DND-41 (cell line): ENCODE data around the gene CTNNA3.

Source experiments
- CTCF ChIP-seq: IDR thresholded peaks from 2 replicates; pipeline ENCODE4 v1.5.1; 2012; ENCODE audit warnings: borderline replicate concordance, low read length, moderate library complexity, mild to moderate bottlenecking; ENCODE audit not compliant: poor library complexity, severe bottlenecking; ENCODE audit errors: extremely low read depth
- EZH2 ChIP-seq: IDR thresholded peaks from 3 replicates; pipeline ENCODE4 v1.6.1; 2012; ENCODE audit warnings: borderline replicate concordance, low read depth, mild to moderate bottlenecking, moderate library complexity, low read length, inconsistent platforms; ENCODE audit not compliant: severe bottlenecking

- TF ChIP-seq CTCF = peak; percentile 21
- no peak for TF ChIP-seq EZH2
These were observed 219.8 kb downstream of the CTNNA3 start for GRCh38 chr10:67476201-67476600.
